Activated T-cell treated with anti-CD3 and anti-CD28 coated beads, Interleukin-2, amount 50 U/mL, for 4 hours (primary cell): ENCODE data around the gene VEZF1. TPM values are rescaled to one million over a fixed set of nuclear protein-coding genes. Genes with fewer than 3 reads are reported as not detected.

Experiments
- ATAC-seq, 2 donors: fragments of 200-7000 bp; cut with Tn5 transposase; one replicate each; pipeline ENCODE4 v1.10.0; 2021
- DNase-seq: peaks from one replicate; pipeline ENCODE4 v3.0.0-alpha.2; 2020
- H3K27me3 Mint-ChIP-seq: one replicate; pipeline ENCODE4 v1.8.0; 2021; ENCODE audit warnings: low read depth, mixed read lengths
- H3K36me3 Mint-ChIP-seq: one replicate; pipeline ENCODE4 v1.8.0; 2022; ENCODE audit warnings: mixed read lengths; ENCODE audit not compliant: insufficient read depth
- H3K4me1 Mint-ChIP-seq: one replicate; pipeline ENCODE4 v1.8.0; 2021; ENCODE audit warnings: low read depth, mixed read lengths
- H3K4me3 Mint-ChIP-seq: one replicate; pipeline ENCODE4 v1.8.0; 2021; ENCODE audit warnings: mild to moderate bottlenecking, moderate library complexity, mixed read lengths
- H3K9me3 Mint-ChIP-seq: one replicate; pipeline ENCODE4 v1.8.0; 2021; ENCODE audit warnings: mixed read lengths
- total RNA-seq, 3 donors: library from RNA; stranded (reverse); gene quantifications; one replicate each; pipeline ENCODE4 v1.2.1, GENCODE V29; 2021

VEZF1 gene
- total RNA-seq, 3 donors from 2014 or later, result 23.8 to 25.1 (median 24.1) TPM

- Mint-ChIP-seq H3K36me3 (no peaks in the 10 kb centered on the region), H3K27me3 (peaks cover 25% of the 10 kb centered on the region), H3K4me3 (no peak overlapping the region), H3K4me1 (no peaks in the 10 kb centered on the region), H3K9me3 (no peaks in the 10 kb centered on the region)
- DNase-seq, result no peak
- no peak for ATAC-seq
Observed at GRCh38 chr17:57925361-57925990, 62.6 kb downstream of the VEZF1 start.

- H3K27me3 Mint-ChIP-seq, result peaks cover 25% of the 10 kb centered on the region
- no peaks in the 10 kb centered on the region for H3K36me3 Mint-ChIP-seq
- DNase-seq (no peak), ATAC-seq (no peak)
- H3K4me1 Mint-ChIP-seq, result no peaks in the 10 kb centered on the region
- no peak overlapping the region for H3K4me3 Mint-ChIP-seq
- no peaks in the 10 kb centered on the region for H3K9me3 Mint-ChIP-seq
Observed at GRCh38 chr17:57924677-57925076, 63.4 kb downstream of the VEZF1 start.

Other genes with a start within 250 kb of the VEZF1 start
- not detected for gene CCDC182, start 243.0 kb downstream of the VEZF1 start, total RNA-seq
- gene MRPS23, start 138.2 kb downstream of the VEZF1 start, total RNA-seq, result 100 to 1,000 TPM; 116 to 125 (median 118) TPM
- under 1 TPM; 0.41 to 0.63 (median 0.58) TPM for gene CUEDC1, start 32.8 kb downstream of the VEZF1 start, total RNA-seq
- gene SRSF1, start 19.0 kb upstream of the VEZF1 start, total RNA-seq, result 100 to 1,000 TPM; 588 to 666 (median 647) TPM
- gene DYNLL2, start 95.2 kb upstream of the VEZF1 start, total RNA-seq, result 10 to 100 TPM; 40.3 to 43.5 (median 42.3) TPM
- under 1 TPM; 0.14 to 0.33 (median 0.21) TPM for gene OR4D1, start 160.1 kb upstream of the VEZF1 start, total RNA-seq
- gene OR4D2, start 178.7 kb upstream of the VEZF1 start, total RNA-seq, result not detected
- gene EPX, start 204.5 kb upstream of the VEZF1 start, total RNA-seq, result not detected
- 10 to 100 TPM; 17.0 to 22.0 (median 20.0) TPM for gene MKS1, start 231.0 kb upstream of the VEZF1 start, total RNA-seq